LNCaP clone FGC (cell line): ENCODE measurements around the gene RIMS1.

ENCODE experiments used
- DNase-seq: peaks from one replicate; pipeline ENCODE4 v3.0.0-alpha.2; 2011; ENCODE audit warnings: low read depth
- H3K4me3 ChIP-seq: 2 replicates; pipeline ENCODE4 v1.5.1; 2011; ENCODE audit warnings: mild to moderate bottlenecking, low read depth, low read length, control low read depth
- TF ChIP-seq, protein P1 (sequence below): IDR thresholded peaks from 2 replicates; pipeline ENCODE4 v1.5.1; 2012; ENCODE audit warnings: mild to moderate bottlenecking; ENCODE audit not compliant: control insufficient read depth, insufficient read depth; ENCODE audit errors: extremely low read depth

Gene RIMS1

GRCh38 chr6:72440611-72441010 is 554.3 kb downstream of the RIMS1 start:
- no peak overlapping the region for H3K4me3 ChIP-seq
- TF ChIP-seq, protein P1, sequence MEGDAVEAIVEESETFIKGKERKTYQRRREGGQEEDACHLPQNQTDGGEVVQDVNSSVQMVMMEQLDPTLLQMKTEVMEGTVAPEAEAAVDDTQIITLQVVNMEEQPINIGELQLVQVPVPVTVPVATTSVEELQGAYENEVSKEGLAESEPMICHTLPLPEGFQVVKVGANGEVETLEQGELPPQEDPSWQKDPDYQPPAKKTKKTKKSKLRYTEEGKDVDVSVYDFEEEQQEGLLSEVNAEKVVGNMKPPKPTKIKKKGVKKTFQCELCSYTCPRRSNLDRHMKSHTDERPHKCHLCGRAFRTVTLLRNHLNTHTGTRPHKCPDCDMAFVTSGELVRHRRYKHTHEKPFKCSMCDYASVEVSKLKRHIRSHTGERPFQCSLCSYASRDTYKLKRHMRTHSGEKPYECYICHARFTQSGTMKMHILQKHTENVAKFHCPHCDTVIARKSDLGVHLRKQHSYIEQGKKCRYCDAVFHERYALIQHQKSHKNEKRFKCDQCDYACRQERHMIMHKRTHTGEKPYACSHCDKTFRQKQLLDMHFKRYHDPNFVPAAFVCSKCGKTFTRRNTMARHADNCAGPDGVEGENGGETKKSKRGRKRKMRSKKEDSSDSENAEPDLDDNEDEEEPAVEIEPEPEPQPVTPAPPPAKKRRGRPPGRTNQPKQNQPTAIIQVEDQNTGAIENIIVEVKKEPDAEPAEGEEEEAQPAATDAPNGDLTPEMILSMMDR = no peak

GRCh38 chr6:72446430-72446829 is 560.1 kb downstream of the RIMS1 start:
- TF ChIP-seq, protein P1 = no peak
- no peak for DNase-seq
- no peak overlapping the region for H3K4me3 ChIP-seq

More at GRCh38 chr6:72440611-72441010, 554.3 kb downstream of the RIMS1 start:
- no peak for DNase-seq
